Right cardiac atrium (tissue), 5 donors: ENCODE data around the gene TGM5. TPM values are rescaled to one million over a fixed set of nuclear protein-coding genes. Genes with fewer than 3 reads are reported as not detected.
A peak's percentile ranks its signal among the peaks of the same experiment; 100 is the strongest.

Experiments used
- ATAC-seq, 2 donors: fragments of 200-7000 bp; cut with Tn5 transposase; one replicate each; pipeline versions ENCODE4 v1.8.0 to v1.9.1; 2020; ENCODE audit warnings: moderate library complexity in 2 of 2, mild to moderate bottlenecking in 1 of 2
- DNase-seq, 3 donors: peaks; one replicate each; pipeline ENCODE4 v3.0.0-alpha.2; 2020
- H3K27ac ChIP-seq: one replicate; pipeline ENCODE4 v1.5.1; 2013; ENCODE audit warnings: mild to moderate bottlenecking, low read length, control low read depth, moderate library complexity
- H3K27me3 ChIP-seq: one replicate; pipeline ENCODE4 v1.6.1; 2013; ENCODE audit not compliant: control insufficient read depth, insufficient read depth
- H3K4me1 ChIP-seq: one replicate; pipeline ENCODE4 v1.6.1; 2013; ENCODE audit warnings: low read length; ENCODE audit not compliant: control insufficient read depth, insufficient read depth
- H3K4me3 ChIP-seq: one replicate; pipeline ENCODE4 v1.5.1; 2013; ENCODE audit warnings: low read length, control low read depth
- H3K9me3 ChIP-seq: one replicate; pipeline ENCODE4 v1.6.1; 2013; ENCODE audit warnings: low read length; ENCODE audit not compliant: control insufficient read depth
- WGBS: extraction: QIAGEN DNeasy Blood & Tissue Kit; methylation state at CpG from one replicate; pipeline ENCODE4 v1.1.7; 2013; 5-methylcytosine and 5-hydroxymethylcytosine counted together
- intact Hi-C, 4 donors: fragments of 100-400 bp; cut with DNase I; formaldehyde crosslinking; loops; one replicate each; pipeline versions ENCODE4 v1.11.0 to v1.14.0; 2022 to 2023
- polyA plus RNA-seq: library from polyadenylated mRNA; stranded (reverse); fragments of 200-250 nt; gene quantifications from one replicate; pipeline ENCODE4 v1.2.3, GENCODE V29; 2013
- total RNA-seq, 4 donors: library from RNA; stranded (reverse); fragmentation: NEBNext Ultra II Directional; extraction: Animal tissue kit (Norgen Biotek cat#: 25700); gene quantifications; one replicate each; pipeline ENCODE4 v1.2.1, GENCODE V29; 2021
- donor health status: healthy with polysubstance abuse.
- donor health status: DM: no; HTN: yes; CAD: no.
- donor health status: DM: no; HTN: no; CAD: no.
- donor health status: DM: no; HTN: yes; CAD: no; lungs with severe emphysema.
- donor health status: DM: yes; HTN: yes; CAD: no.

Gene TGM5
- total and polyA plus RNA-seq, 5 donors, result 0.02 TPM; not detected in 4

- H3K4me1 ChIP-seq, result no peaks in the 10 kb centered on the region
These were observed 82.2 kb downstream of the TGM5 start for GRCh38 chr15:43184407-43185124.

GRCh38 chr15:43183270-43183669, 83.5 kb downstream of the TGM5 start:
- no peak for ATAC-seq
- no peak for DNase-seq
- intact Hi-C loops, result no loop called here
- H3K4me3 ChIP-seq, result no peak overlapping the region
- no peaks in the 10 kb centered on the region for H3K27me3 ChIP-seq
- H3K4me1 ChIP-seq, result no peaks in the 10 kb centered on the region
- WGBS, result 76% methylated on average over 3 of the region's 3 CpGs
- H3K9me3 ChIP-seq, result no peaks in the 10 kb centered on the region
- no peak overlapping the region for H3K27ac ChIP-seq

More at GRCh38 chr15:43184407-43185124, 82.2 kb downstream of the TGM5 start:
- no peaks in the 10 kb centered on the region for H3K27me3 ChIP-seq
- DNase-seq (peak in 1 of 3 donors; percentile 53), ATAC-seq (peak; percentile 1 to 3)
- intact Hi-C loops, result no loop called here
- peak overlapping the region; percentile 4 for H3K27ac ChIP-seq
- no peaks in the 10 kb centered on the region for H3K9me3 ChIP-seq
- WGBS, result 63% methylated on average over 9 of the region's 9 CpGs
- no peak overlapping the region for H3K4me3 ChIP-seq

Other genes starting within 250 kb of the TGM5 start
- gene UBR1, start 160.9 kb downstream of the TGM5 start, total RNA-seq, result 10 to 100 TPM; 20.9 to 25.5 (median 21.0) TPM
- gene UBR1, start 160.9 kb downstream of the TGM5 start, polyA plus RNA-seq, result 6.1 TPM
- 10 to 100 TPM in 3 of 4 donors, 1 to 10 TPM in 1; 9.8 to 11.2 (median 10.4) TPM for gene TMEM62, start 133.3 kb downstream of the TGM5 start, total RNA-seq
- gene TMEM62, start 133.3 kb downstream of the TGM5 start, polyA plus RNA-seq, result 7.8 TPM
- gene CCNDBP1, start 81.5 kb downstream of the TGM5 start, total RNA-seq, result 10 to 100 TPM; 41.4 to 55.6 (median 53.7) TPM
- 45.7 TPM for gene CCNDBP1, start 81.5 kb downstream of the TGM5 start, polyA plus RNA-seq
- gene EPB42, start 45.9 kb downstream of the TGM5 start, total RNA-seq, result not detected
- gene EPB42, start 45.9 kb downstream of the TGM5 start, polyA plus RNA-seq, result not detected
- not detected for gene TGM7, start 35.3 kb upstream of the TGM5 start, total RNA-seq
- not detected for gene TGM7, start 35.3 kb upstream of the TGM5 start, polyA plus RNA-seq
- 10 to 100 TPM in 1 of 4 donors, 1 to 10 TPM in 3; 7.9 to 10.4 (median 9.6) TPM for gene LCMT2, start 63.6 kb upstream of the TGM5 start, total RNA-seq
- gene LCMT2, start 63.6 kb upstream of the TGM5 start, polyA plus RNA-seq, result 5.4 TPM
- 10 to 100 TPM; 12.3 to 13.4 (median 12.5) TPM for gene ZSCAN29, start 104.1 kb upstream of the TGM5 start, total RNA-seq
- gene ZSCAN29, start 104.1 kb upstream of the TGM5 start, polyA plus RNA-seq, result 4.7 TPM
- gene TUBGCP4, start 104.2 kb upstream of the TGM5 start, total RNA-seq, result 10 to 100 TPM; 10.8 to 12.4 (median 11.8) TPM
- 5.2 TPM for gene TUBGCP4, start 104.2 kb upstream of the TGM5 start, polyA plus RNA-seq
- 10 to 100 TPM; 30.4 to 44.4 (median 36.7) TPM for gene TP53BP1, start 226.2 kb upstream of the TGM5 start, total RNA-seq
- 14.6 TPM for gene TP53BP1, start 226.2 kb upstream of the TGM5 start, polyA plus RNA-seq